SK-N-MC (cell line): ENCODE measurements around the gene TTLL11.

Experiments
- EZH2 ChIP-seq: fragments of 200-600 bp; sonication (generic); IDR thresholded peaks from one replicate; pipeline ENCODE4 v1.6.1; 2017; ENCODE audit warnings: antibody characterized with exemption
- FOXP2 ChIP-seq: optimal IDR thresholded peaks from 2 replicates; pipeline ENCODE3; 2011; ENCODE audit warnings: mild to moderate bottlenecking, moderate library complexity; ENCODE audit not compliant: insufficient read depth; ENCODE audit errors: extremely low read length, control extremely low read depth
- POLR2AphosphoS5 ChIP-seq: IDR thresholded peaks from 2 replicates; pipeline ENCODE4 v1.6.1; 2012; ENCODE audit warnings: mild to moderate bottlenecking, low read depth, low read length, borderline replicate concordance

DNA sequence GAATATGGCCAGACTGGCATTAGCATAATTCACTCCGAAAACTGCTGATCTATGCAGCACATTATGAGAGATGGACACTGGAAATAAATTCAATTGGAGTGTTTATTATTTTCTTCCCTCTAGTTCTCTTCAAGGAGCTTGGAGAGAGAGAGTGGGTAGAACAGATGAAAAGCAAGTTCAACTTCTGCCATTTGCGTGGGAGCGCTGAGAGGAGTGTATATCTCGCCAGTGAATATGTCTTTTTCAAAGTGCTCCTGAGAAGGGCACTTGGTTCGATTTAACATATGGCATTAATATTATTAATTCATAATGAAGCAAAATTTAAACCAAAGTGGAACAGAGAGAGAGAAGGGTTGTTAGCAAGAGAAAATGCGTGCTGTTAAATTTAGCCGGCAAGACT, 227.2 kb downstream of the TTLL11 start:
- TF ChIP-seq POLR2AphosphoS5 (no peak), FOXP2 (no peak), EZH2 (no peak)
